Right renal cortex interstitium (tissue), 3 donors: Measurements from ENCODE around the gene PHF20. TPM values are rescaled to one million over a fixed set of nuclear protein-coding genes. Genes with fewer than 3 reads are reported as not detected.
"Not testable (repeated sequence)": the region's sequence is repeated elsewhere in the genome, so short reads cannot be mapped to it uniquely, and the experiment has no call there.

Experiments used
- DNase-seq, 3 donors: peaks; one replicate each; pipeline ENCODE4 v3.0.0-alpha.2; 2013; ENCODE audit warnings: low read depth in 3 of 3, low spot score in 2 of 3
- polyA plus RNA-seq, 3 donors: library from polyadenylated mRNA; unstranded; fragments of 120-200 nt; gene quantifications; one replicate each; pipeline ENCODE4 v1.2.1, GENCODE V29; 2013; ENCODE audit not compliant: insufficient read length in 3 of 3

The PHF20 gene
- polyA plus RNA-seq, 3 donors = 38.7 to 43.9 (median 41.6) TPM

- DNase-seq = no peak
Measured at GRCh38 chr20:35956616-35957015, 184.8 kb downstream of the PHF20 start.

GRCh38 chr20:35959291-35959690 is 187.5 kb downstream of the PHF20 start:
- not testable (repeated sequence) for DNase-seq

- DNase-seq = no peak
Measured at GRCh38 chr20:35963878-35964277, 192.1 kb downstream of the PHF20 start.

GRCh38 chr20:35967979-35968640 is 196.3 kb downstream of the PHF20 start, which contains the start of gene CNBD2:
Gene CNBD2, plus strand, starts transcription at chr20:35968590. Its CDS starts 173 bp downstream, at chr20:35968763.
- no peak for DNase-seq

DNA sequence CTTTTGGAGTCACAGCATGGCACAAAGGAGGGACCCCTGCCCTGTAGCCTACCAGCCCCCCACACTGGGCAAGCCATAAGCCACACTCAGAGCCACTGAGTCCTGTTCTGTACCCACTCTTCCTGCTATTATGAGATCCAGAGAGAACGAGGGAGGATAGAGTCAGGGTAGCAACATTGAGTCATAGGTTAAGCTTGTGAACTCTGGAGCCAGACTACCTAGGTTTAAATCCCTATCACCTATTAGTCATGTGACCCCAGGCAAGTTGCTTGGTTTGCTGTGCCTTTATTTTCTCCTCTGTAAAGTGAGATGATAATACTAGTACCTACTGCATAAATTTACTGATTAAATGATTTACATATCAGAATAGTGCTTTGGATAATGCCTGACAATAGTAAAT is 197.1 kb downstream of the PHF20 start:
- no peak for DNase-seq

GRCh38 chr20:35971981-35972380 is 200.2 kb downstream of the PHF20 start:
- no peak for DNase-seq

DNA sequence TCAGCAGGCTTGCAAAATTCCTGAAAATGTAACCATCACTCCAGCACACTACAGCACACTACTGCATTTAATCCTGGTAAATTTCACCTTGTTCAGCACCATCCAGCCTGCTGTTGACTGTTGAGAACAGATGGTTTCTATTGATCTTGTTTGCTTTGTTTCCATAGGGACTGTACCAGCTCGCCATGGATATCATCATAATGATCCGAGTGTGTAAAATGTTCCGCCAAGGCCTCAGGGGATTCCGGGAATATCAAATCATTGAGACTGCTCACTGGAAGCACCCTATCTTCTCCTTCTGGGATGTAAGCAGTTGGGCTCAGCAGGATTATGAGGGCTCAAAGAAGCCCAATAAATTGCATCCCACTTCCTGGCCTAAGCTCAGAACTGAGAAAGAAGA is 200.6 kb downstream of the PHF20 start:
- DNase-seq = no peak

- no peak for DNase-seq
Measured at GRCh38 chr20:35974256-35974655, 202.4 kb downstream of the PHF20 start.

DNA sequence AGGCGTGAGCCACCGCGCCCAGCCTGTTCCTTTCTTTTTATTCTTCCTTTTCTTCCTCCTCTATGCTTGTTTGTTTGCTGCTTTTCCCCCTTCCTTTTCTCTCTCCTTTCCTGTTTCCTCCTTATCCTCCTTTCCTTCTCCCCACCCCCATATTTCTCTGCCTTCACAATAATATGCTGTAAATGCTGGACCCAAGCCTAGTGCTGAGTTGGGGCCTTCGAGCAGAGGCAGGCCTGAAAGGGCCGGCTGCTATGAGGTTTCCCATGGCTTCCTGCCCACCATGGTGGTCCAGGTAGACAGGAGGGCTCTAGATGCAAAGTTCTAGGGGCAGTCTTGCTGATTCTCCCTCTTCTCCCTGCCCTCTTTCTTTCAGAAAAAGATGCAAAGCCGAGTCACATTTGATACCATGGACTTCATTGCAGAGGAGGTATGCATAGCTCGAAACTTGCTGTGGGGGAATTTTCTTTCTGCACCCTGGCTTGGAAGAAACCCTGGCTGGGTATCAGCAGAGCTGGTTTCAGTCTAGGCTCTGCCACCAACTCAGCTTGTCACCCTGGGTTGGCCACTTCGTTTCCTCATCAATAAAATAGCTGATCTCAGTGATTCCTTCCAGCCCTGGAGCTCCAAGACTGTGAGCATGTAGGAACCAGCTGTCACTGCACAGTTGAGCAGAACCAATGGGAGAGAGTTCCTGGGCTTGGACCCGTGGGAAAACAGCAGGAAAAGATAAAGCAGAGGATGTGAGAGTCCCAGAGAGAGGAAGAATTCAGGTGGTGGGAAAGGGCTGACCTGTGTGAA is 204.0 kb downstream of the PHF20 start:
- no peak for DNase-seq

DNA sequence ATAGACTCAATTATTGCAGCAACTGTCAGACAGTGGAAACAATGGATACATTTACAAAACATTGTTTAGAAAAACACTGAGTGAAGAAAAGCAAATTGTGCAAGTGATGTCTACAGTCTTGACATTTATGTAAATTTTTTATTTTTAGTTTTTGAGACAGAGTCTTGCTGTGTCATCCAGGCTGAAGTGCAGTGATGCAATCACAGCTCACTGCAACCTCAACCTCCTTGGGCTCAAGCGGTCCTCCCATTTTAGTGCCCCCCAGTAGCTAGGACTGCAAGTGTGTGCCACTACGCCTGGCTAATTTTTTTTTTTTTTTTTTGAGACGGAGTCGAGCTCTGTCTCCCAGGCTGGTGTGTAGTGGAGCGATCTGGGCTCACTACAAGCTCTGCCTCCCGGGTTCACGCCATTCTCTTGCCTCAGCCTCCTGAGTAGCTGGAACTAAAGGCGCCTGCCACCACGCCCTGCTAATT is 206.3 kb downstream of the PHF20 start:
- no peak for DNase-seq

- DNase-seq = no peak
Measured at GRCh38 chr20:35979544-35979943, 207.7 kb downstream of the PHF20 start.

GRCh38 chr20:35981969-35982368 is 210.2 kb downstream of the PHF20 start:
- DNase-seq = no peak

DNA sequence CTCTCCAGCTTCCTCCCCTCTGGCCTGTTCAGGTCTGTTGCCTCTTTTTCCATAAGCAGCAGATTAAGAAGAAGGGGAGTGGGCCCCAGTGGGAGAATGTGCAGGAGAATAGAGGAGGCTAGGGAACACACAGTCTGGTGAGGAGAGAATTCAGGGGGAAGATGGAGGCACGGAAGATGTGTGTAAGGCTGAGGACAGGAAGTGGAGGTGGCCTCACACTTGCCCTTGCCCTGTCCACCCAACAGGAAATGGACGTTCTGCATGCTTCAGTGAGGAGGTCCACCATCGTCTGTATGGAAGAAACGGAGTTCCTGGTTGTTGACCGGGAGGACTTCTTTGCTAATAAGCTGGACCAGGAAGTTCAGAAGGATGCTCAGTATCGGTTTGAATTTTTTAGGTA is 212.6 kb downstream of the PHF20 start:
- no peak for DNase-seq

DNA sequence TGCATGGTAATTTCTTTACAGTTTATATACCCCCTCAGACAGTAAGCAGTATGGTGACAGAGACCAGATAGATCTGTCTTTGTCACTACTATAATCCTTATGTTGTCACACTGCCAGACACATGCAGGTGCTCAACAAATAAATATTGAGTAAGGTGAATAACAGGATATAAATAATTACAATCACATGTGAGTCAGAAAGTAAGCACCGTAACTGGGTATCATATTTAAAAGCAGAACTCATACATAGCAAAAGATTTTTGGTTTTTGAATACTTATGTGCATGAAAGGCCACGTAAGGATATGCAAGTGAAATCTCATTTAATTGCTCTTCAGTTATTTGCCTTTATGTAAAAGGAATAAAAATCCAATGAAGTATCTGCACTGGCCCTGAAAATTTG is 214.0 kb downstream of the PHF20 start:
- no peak for DNase-seq

DNA sequence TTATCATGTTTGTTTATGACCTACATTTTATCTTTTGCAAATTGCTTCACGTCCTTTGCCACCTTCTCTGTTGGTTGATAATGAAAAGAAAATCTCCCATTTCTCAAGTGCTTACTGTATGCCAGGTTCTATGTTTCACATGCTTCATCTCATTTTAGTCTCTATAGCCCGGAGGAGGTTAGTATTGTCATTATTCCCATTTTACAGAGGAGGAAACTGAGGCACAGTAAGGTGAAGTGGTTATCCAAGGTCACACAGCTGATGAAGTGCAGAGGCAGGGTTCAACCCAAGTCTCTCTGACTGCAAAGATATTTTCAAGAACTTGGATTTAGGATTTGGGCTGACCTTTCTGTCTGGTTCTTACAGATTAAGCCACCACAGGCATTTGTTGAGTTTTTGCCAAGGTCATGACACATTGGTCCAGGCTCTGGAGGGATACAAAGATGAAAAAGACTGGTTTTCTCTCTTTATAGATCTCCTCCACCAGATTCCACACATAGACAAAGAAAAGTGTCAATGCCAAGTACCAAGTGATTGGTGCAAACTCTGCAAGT is 217.2 kb downstream of the PHF20 start:
- no peak for DNase-seq

DNA sequence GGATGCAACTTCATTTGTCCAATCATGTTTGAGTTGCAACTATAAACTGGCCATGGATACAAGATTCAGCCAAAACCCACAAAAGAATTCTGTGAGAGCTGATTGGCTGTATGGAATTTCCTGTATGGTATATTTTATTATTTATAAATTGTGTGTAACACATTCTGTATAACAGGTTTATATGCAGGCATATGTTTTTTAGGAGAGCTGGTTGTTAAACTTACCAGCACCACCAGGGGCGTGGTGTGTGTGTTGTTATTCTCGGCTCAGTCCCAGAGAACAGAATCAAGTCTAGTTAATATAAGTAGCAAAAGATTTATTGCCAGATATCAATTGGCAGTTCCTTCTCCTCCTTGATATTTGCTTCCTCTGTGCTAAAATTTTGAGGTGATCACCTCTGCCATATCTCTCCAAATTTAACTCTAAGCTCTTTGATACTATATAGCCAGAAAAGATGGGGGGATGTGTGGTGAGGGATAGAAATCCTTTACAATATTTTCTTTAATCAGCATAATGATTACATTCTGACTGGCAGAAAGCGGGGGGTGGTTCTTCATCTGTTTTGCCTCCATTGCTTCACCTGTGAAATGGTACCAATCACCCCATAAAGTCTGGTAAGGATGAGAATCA is 219.4 kb downstream of the PHF20 start:
- no peak for DNase-seq

DNA sequence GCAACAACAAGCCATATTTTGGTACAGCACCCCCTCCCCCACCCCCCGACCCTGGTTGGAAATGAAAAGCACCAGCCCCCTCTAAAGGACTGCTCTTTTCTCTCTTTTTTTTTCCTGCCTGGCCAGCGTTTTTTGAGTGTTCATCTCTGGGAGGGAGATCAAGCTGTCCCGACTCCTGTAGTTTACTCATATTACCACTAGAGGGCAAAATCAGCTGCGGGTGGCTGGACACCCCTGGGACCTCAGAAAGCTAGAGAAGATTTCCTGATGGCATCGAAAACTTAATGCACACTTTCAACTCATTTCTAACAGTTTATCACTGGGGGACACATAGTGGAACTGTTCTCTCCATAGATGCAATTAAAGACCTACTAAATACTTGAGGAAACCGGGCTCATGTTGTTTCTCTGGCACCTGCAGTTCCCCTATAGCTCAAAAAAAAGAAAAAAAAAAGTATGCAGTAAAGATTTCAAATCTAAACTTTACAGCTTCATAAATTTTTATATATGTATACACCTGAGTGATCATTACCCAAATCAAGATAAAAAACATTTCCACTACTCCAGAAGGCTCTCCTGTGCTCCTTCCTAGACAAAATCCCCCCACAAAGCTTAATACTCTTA is 221.0 kb downstream of the PHF20 start:
- DNase-seq = peak; percentile 33 to 56 (median 39)

DNA sequence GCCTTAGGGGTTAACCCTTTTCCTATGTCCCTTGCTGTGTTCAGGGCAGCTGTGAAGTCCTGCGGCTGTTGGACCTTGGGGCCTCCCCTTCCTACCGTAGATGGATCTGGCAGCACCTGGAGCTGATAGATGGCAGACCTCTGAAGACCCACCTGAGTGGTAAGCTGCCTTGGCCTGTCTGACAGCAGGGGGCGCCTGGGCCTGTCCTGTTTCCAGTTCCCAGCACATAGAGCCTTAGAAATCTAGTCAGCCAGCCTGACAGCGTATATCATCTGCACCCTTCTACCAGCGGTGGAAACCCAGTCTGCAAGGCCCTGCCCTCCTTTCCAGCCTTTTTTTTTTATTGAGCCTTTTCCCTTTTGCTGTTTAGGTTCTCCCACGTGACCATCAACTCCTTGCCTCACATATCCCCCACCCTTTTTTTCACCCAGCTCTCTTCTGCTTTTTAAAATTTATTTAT is 223.2 kb downstream of the PHF20 start:
- peak; percentile 57 to 69 (median 64) for DNase-seq

DNA sequence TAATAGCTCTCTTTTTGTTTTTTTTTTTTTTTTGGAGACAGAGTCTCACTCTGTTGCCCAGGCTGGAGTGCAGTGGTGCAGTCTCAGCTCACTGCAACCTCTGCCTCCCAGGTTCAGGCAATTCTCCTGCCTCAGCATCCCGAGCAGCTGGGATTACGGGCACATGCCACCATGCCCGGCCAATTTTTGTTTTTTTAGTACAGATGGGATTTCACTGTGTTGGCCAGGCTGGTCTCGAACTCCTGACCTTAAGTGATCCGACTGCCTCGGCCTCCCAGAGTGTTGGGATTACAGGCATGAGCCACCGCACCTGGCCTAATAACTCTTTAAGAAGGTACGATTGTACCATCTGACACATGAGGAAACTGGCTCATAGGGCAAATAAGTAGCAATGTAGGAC is 224.7 kb downstream of the PHF20 start:
- not testable (repeated sequence) for DNase-seq
